HG02678 (cell line): ENCODE data around the gene XIRP1.
A peak's percentile ranks its signal among the peaks of the same experiment; 100 is the strongest.

ENCODE experiments used
- ATAC-seq: cut with Tn5 transposase; IDR thresholded peaks from one replicate; pipeline ENCODE4 v1.9.1; 2021; ENCODE audit warnings: mild to moderate bottlenecking, moderate library complexity; ENCODE audit not compliant: unreplicated experiment

XIRP1 gene

DNA sequence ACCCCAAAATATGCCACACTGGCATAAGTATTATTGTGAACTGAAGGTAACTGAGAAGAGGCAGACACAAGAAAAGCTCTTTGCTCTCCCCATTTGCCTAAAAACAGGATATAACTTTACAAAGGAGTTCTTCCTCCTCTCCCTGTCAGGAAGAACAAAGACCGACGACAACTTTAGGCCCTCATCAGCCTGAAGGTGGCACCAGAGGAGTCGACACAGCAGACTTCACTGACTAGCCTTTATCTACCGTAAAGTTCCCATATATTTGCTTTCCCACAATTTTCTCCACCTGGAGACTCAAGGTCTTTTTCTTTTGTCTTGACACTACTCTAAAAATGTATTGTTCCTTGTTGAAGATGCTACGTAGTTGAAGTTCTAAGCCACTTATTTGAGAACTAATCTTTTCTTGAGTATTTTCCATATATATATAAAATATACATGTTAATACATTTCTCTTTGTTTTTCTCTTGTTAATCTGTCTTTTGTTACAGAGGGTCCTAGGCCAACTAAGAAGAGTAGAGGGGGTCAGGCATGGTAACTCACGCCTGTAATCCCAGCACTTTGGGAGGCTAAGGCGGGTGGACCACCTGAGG, 16.2 kb upstream of the XIRP1 start:
- ATAC-seq = no peak

DNA sequence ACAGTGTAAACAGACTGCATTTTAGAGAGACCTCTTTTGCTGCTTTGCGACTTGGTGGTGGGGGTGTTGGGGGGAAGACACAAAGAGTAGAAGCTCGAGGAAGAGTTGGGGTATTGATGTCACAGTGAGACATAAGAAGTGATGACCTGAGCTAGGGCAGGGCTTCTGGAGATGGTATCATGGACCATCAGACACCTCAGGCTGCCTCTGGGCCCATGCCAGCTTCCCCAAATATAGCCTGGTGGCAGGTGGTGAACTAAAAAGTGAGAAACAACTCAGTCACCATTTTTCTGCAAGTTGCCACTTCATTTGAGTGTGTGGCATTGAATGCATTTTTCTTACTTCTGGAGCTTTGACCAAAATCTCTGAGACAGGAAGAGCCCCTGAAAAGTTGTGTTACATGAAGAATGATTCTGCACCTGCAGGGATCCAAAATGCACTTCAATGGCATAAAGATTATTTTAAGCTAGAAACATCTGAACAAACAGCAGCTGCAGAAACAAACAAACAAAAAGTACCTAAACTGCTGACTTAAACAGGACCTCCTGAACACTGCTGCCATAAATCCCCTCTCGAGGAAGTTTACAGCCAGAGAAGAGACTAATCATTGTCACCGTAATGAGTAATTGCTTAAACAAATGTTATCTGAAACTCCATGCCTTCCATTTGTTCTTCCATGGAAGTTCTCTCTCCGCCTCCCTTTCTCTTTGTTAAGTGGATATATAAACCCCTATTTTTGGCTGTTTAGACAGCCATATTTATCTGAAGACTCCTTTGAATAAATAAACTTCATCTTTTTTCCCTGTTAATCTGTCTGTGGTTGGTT, 15.2 kb upstream of the XIRP1 start:
- ATAC-seq = no peak

- ATAC-seq = no peak
These were observed 13.6 kb upstream of the XIRP1 start for GRCh38 chr3:39205919-39206516.

GRCh38 chr3:39205131-39205530, 12.7 kb upstream of the XIRP1 start:
- ATAC-seq = no peak

DNA sequence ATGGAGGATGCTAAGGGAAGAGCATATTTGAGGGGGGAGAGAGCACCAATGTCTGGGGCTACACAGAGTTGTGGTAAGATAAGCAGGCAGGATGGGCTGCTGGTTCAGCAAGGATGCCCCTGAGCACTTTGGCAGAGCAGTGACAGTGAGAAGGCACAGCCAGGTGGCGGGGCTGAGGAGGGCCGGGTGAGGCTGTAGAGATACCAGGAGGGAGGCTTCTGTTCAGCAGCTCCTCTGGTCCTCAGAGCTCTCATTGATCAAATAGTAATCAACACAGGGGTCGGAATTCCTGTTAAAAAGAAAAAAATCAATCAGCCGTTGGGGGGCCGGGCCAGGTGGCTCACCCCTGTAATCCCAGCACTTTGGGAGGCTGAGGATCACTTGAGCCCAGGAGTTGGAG, 11.5 kb upstream of the XIRP1 start:
- no peak for ATAC-seq

- ATAC-seq = no peak
These were observed 11.0 kb upstream of the XIRP1 start for GRCh38 chr3:39203402-39203801.

GRCh38 chr3:39202094-39202493, 9.7 kb upstream of the XIRP1 start:
- ATAC-seq = no peak

DNA sequence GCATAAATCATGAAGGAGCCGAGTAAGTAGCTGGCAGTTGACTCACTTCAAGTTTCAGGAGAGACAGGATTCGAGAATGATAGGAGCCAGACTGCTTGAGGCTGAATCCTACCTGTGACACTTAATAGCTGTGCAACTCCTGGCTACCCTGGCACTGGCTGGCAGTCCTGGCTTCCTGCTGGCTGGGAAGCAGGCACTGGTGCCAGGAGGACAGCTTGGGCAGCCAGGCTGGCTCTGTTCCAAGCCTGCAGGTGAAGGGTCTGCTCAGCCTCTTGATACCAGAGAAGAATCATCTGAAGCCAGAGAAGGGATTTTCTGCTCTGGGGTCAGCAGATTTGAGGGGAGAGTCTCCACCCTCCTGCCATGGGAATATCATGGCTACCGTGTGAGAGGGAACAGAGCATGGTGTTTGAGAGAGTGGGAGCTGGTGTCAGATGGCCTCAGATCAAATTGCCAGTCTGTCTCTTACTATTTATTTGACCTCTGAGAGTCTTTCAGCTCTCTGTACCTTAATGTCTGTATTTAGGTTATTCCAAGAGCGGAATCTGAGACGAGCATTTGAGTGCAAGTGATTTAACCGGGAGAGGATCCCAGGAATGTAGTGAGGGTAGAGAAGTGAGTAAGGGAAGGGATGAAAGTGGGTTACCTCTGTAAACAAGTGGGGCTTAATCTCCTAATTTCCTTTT, 4.4 kb upstream of the XIRP1 start:
- no peak for ATAC-seq

- no peak for ATAC-seq
These were observed 3.6 kb upstream of the XIRP1 start for GRCh38 chr3:39196034-39196433.

DNA sequence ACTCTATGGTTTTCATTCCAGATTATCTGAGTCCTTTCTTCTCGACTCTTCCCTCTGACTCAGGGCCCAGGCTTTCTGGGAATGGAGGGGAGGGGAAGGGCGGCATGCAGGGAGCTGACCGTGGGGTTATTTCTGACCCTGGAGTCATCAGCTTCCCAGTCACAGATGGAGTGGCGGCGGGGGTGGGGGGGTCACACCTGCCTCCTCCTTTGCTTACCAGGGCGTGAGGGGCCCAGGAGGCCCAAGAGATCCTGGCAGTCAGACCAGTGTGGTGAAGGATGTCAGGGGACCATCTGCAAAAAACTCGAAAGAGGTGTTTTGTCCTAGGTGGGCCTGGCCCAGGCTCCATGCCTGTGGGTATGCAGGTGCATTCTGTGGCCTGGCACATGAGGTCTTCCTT, 996 bp upstream of the XIRP1 start:
- ATAC-seq = no peak

DNA sequence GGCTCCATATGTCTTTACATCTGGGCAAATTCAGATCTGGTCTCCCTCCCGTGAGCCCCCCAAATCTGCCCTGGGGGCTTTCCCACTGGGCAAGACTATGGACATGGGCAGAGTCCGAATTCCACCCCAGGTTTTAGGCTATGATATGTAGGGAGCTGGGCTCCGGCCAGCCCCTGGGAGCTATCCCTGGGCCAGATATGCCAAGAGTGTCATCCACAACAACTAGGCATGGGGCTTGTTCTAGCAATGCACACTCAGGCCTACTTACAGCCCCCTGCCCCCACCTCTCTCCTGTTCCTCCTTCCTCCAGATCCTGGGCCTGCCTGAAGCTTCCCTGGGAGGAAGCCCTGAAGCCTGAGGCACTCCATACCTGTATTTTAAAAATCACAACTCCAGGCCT, 622 bp downstream of the XIRP1 start:
- no peak for ATAC-seq

GRCh38 chr3:39191111-39191510, 1.3 kb downstream of the XIRP1 start:
- ATAC-seq = no peak

- ATAC-seq = no peak
These were observed 1.9 kb downstream of the XIRP1 start for GRCh38 chr3:39190281-39191025.

- ATAC-seq = peak; percentile 57
These were observed 2.5 kb downstream of the XIRP1 start for GRCh38 chr3:39189959-39190269.

GRCh38 chr3:39189150-39189958, 3.0 kb downstream of the XIRP1 start:
- ATAC-seq = no peak

- no peak for ATAC-seq
These were observed 3.9 kb downstream of the XIRP1 start for GRCh38 chr3:39188271-39189149.

- no peak for ATAC-seq
These were observed 4.8 kb downstream of the XIRP1 start for GRCh38 chr3:39187372-39188155.

GRCh38 chr3:39186692-39187151, 5.7 kb downstream of the XIRP1 start:
- ATAC-seq = no peak
